Measurements from ENCODE around the gene PTPRS.

Gene PTPRS

GRCh38 chr19:5308451-5309437 is 31.9 kb downstream of the PTPRS start:
- in situ Hi-C loops (cut with HindIII; ENCODE audit: low pct_unique_long_range_greater_than_20kb, low sequenced_read_pairs), result no loop called here
- peak in 1 of 2 experiments; percentile 95 for DNase-seq (ENCODE audit: low read depth in 1 of 2, low spot score in 1 of 2)
- no peak; the same call in 1 of the 2 replicates for TF ChIP-seq JUND (IDR thresholded peaks at IDR 0.05; ENCODE audit: low read depth)

- in situ Hi-C loops (cut with HindIII; ENCODE audit: low pct_unique_long_range_greater_than_20kb, low sequenced_read_pairs), result no loop called here
- no peak for DNase-seq (ENCODE audit: low read depth in 1 of 2, low spot score in 1 of 2)
- TF ChIP-seq JUND (IDR thresholded peaks at IDR 0.05; ENCODE audit: low read depth), result no peak
Measured at GRCh38 chr19:5307655-5308054, 33.0 kb downstream of the PTPRS start.

- TF ChIP-seq JUND (IDR thresholded peaks at IDR 0.05; ENCODE audit: low read depth), result no peak
- DNase-seq (ENCODE audit: low read depth in 1 of 2, low spot score in 1 of 2), result no peak
- in situ Hi-C loops (cut with HindIII; ENCODE audit: low pct_unique_long_range_greater_than_20kb, low sequenced_read_pairs), result no loop called here
Measured at GRCh38 chr19:5305163-5305562, 35.4 kb downstream of the PTPRS start.

GRCh38 chr19:5304486-5304885 is 36.1 kb downstream of the PTPRS start:
- TF ChIP-seq JUND (IDR thresholded peaks at IDR 0.05; ENCODE audit: low read depth), result no peak
- DNase-seq (ENCODE audit: low read depth in 1 of 2, low spot score in 1 of 2), result no peak
- in situ Hi-C loops (cut with HindIII; ENCODE audit: low pct_unique_long_range_greater_than_20kb, low sequenced_read_pairs), result no loop called here

- in situ Hi-C loops (cut with HindIII; ENCODE audit: low pct_unique_long_range_greater_than_20kb, low sequenced_read_pairs), result no loop called here
- no peak for DNase-seq (ENCODE audit: low read depth in 1 of 2, low spot score in 1 of 2)
- TF ChIP-seq JUND (IDR thresholded peaks at IDR 0.05; ENCODE audit: low read depth), result no peak
Measured at GRCh38 chr19:5303208-5303607, 37.4 kb downstream of the PTPRS start.

GRCh38 chr19:5302396-5302795 is 38.2 kb downstream of the PTPRS start:
- in situ Hi-C loops (cut with HindIII; ENCODE audit: low pct_unique_long_range_greater_than_20kb, low sequenced_read_pairs), result no loop called here
- no peak for DNase-seq (ENCODE audit: low read depth in 1 of 2, low spot score in 1 of 2)
- TF ChIP-seq JUND (IDR thresholded peaks at IDR 0.05; ENCODE audit: low read depth), result no peak

- no peak for DNase-seq (ENCODE audit: low read depth in 1 of 2, low spot score in 1 of 2)
- TF ChIP-seq JUND (IDR thresholded peaks at IDR 0.05; ENCODE audit: low read depth), result no peak
- in situ Hi-C loops (cut with HindIII; ENCODE audit: low pct_unique_long_range_greater_than_20kb, low sequenced_read_pairs), result no loop called here
Measured at GRCh38 chr19:5299137-5299536, 41.5 kb downstream of the PTPRS start.

GRCh38 chr19:5298471-5298901 is 42.1 kb downstream of the PTPRS start:
- in situ Hi-C loops (cut with HindIII; ENCODE audit: low pct_unique_long_range_greater_than_20kb, low sequenced_read_pairs), result no loop called here
- no peak for TF ChIP-seq JUND (IDR thresholded peaks at IDR 0.05; ENCODE audit: low read depth)
- peak; percentile 54 to 88 for DNase-seq (ENCODE audit: low read depth in 1 of 2, low spot score in 1 of 2)

GRCh38 chr19:5297272-5297669 is 43.3 kb downstream of the PTPRS start:
- TF ChIP-seq JUND (IDR thresholded peaks at IDR 0.05; ENCODE audit: low read depth), result no peak
- in situ Hi-C loops (cut with HindIII; ENCODE audit: low pct_unique_long_range_greater_than_20kb, low sequenced_read_pairs), result no loop called here
- no peak for DNase-seq (ENCODE audit: low read depth in 1 of 2, low spot score in 1 of 2)

GRCh38 chr19:5296457-5297271 is 43.9 kb downstream of the PTPRS start:
- in situ Hi-C loops (cut with HindIII; ENCODE audit: low pct_unique_long_range_greater_than_20kb, low sequenced_read_pairs), result no loop called here

GRCh38 chr19:5296021-5296420 is 44.6 kb downstream of the PTPRS start:
- no peak for DNase-seq (ENCODE audit: low read depth in 1 of 2, low spot score in 1 of 2)
- in situ Hi-C loops (cut with HindIII; ENCODE audit: low pct_unique_long_range_greater_than_20kb, low sequenced_read_pairs), result no loop called here
- TF ChIP-seq JUND (IDR thresholded peaks at IDR 0.05; ENCODE audit: low read depth), result no peak

More at GRCh38 chr19:5296457-5297271, 43.9 kb downstream of the PTPRS start:
- TF ChIP-seq JUND (IDR thresholded peaks at IDR 0.05; ENCODE audit: low read depth), result no peak
- no peak for DNase-seq (ENCODE audit: low read depth in 1 of 2, low spot score in 1 of 2)

- in situ Hi-C loops (cut with HindIII; ENCODE audit: low pct_unique_long_range_greater_than_20kb, low sequenced_read_pairs), result no loop called here
- TF ChIP-seq JUND (IDR thresholded peaks at IDR 0.05; ENCODE audit: low read depth), result no peak
- DNase-seq (ENCODE audit: low read depth in 1 of 2, low spot score in 1 of 2), result no peak
Measured at GRCh38 chr19:5294403-5295160, 46.0 kb downstream of the PTPRS start.

Measured in T47D (cell line).